Neuron (in vitro differentiated cells): ENCODE measurements around the gene PHLDB2.
A peak's percentile ranks its signal among the peaks of the same experiment; 100 is the strongest.
"Not testable (repeated sequence)": the region's sequence is repeated elsewhere in the genome, so short reads cannot be mapped to it uniquely, and the experiment has no call there.

Experiments
- H2AFZ ChIP-seq: one replicate; pipeline ENCODE4 v1.6.1; 2013; ENCODE audit warnings: low read depth, mild to moderate bottlenecking, inconsistent platforms, low read length, moderate library complexity
- H3K27me3 ChIP-seq: one replicate; pipeline ENCODE4 v1.6.1; 2013; ENCODE audit warnings: low read length; ENCODE audit not compliant: insufficient read depth
- H3K36me3 ChIP-seq: one replicate; pipeline ENCODE4 v1.6.1; 2013; ENCODE audit warnings: low read length; ENCODE audit not compliant: insufficient read depth
- H3K4me1 ChIP-seq: one replicate; pipeline ENCODE4 v1.6.1; 2013; ENCODE audit warnings: low read length; ENCODE audit not compliant: insufficient read depth
- H3K4me3 ChIP-seq: 2 replicates; pipeline ENCODE4 v1.5.1; 2013; ENCODE audit warnings: mild to moderate bottlenecking, low read length, moderate library complexity
- H3K9me3 ChIP-seq: one replicate; pipeline ENCODE4 v1.6.1; 2013; ENCODE audit warnings: low read length

The PHLDB2 gene

GRCh38 chr3:111859061-111859973 lies at the start of gene PHLDB2:
PHLDB2 (plus strand) TSS chr3:111859265; CDS start chr3:111884078, 24,813 bp downstream.
- Histone ChIP-seq H3K4me3 (peak within 1 kb of the TSS; percentile 61), H2AFZ (peak within 1 kb of the TSS; percentile 68), H3K4me1 (peaks cover 6% of the 10 kb centered on the region), H3K27me3 (no peaks in the 10 kb centered on the region), H3K36me3 (no peaks in the 10 kb centered on the region), H3K9me3 (no peaks in the 10 kb centered on the region)

- H3K4me1 ChIP-seq: no peaks in the 10 kb centered on the region
- H3K27me3 ChIP-seq: no peaks in the 10 kb centered on the region
- no peak overlapping the region for H3K4me3 ChIP-seq
- no peaks in the 10 kb centered on the region for H3K36me3 ChIP-seq
- no peak overlapping the region for H2AFZ ChIP-seq
- no peaks in the 10 kb centered on the region for H3K9me3 ChIP-seq
Observed at GRCh38 chr3:111810909-111811308, 48.2 kb upstream of the PHLDB2 start.

- H3K9me3 ChIP-seq: no peaks in the 10 kb centered on the region
- no peaks in the 10 kb centered on the region for H3K27me3 ChIP-seq
- H3K4me1 ChIP-seq: no peaks in the 10 kb centered on the region
Observed at GRCh38 chr3:111811811-111812210, 47.3 kb upstream of the PHLDB2 start.

GRCh38 chr3:111812701-111813100 lies 46.4 kb upstream of the PHLDB2 start:
- Histone ChIP-seq H3K36me3 (no peaks in the 10 kb centered on the region), H3K9me3 (no peaks in the 10 kb centered on the region), H2AFZ (no peak overlapping the region), H3K4me3 (no peak overlapping the region), H3K4me1 (no peaks in the 10 kb centered on the region), H3K27me3 (no peaks in the 10 kb centered on the region)

More at GRCh38 chr3:111811811-111812210, 47.3 kb upstream of the PHLDB2 start:
- Histone ChIP-seq H2AFZ (no peak overlapping the region), H3K36me3 (no peaks in the 10 kb centered on the region), H3K4me3 (no peak overlapping the region)

GRCh38 chr3:111813441-111813840 lies 45.6 kb upstream of the PHLDB2 start:
- Histone ChIP-seq H3K9me3 (no peaks in the 10 kb centered on the region), H3K4me3 (no peak overlapping the region), H3K36me3 (no peaks in the 10 kb centered on the region), H3K4me1 (no peaks in the 10 kb centered on the region), H2AFZ (no peak overlapping the region), H3K27me3 (no peaks in the 10 kb centered on the region)

- Histone ChIP-seq H2AFZ (no peak overlapping the region), H3K9me3 (no peaks in the 10 kb centered on the region), H3K4me1 (no peaks in the 10 kb centered on the region), H3K27me3 (no peaks in the 10 kb centered on the region), H3K36me3 (no peaks in the 10 kb centered on the region), H3K4me3 (no peak overlapping the region)
Observed at GRCh38 chr3:111813979-111814378, 45.1 kb upstream of the PHLDB2 start.

GRCh38 chr3:111816771-111817170 lies 42.3 kb upstream of the PHLDB2 start:
- not testable (repeated sequence) for H3K9me3 ChIP-seq

GRCh38 chr3:111819927-111820326 lies 39.1 kb upstream of the PHLDB2 start:
- H3K27me3 ChIP-seq: no peaks in the 10 kb centered on the region
- no peak overlapping the region for H2AFZ ChIP-seq
- no peak overlapping the region for H3K4me3 ChIP-seq
- no peaks in the 10 kb centered on the region for H3K4me1 ChIP-seq
- no peaks in the 10 kb centered on the region for H3K9me3 ChIP-seq
- no peaks in the 10 kb centered on the region for H3K36me3 ChIP-seq

More at GRCh38 chr3:111816771-111817170, 42.3 kb upstream of the PHLDB2 start:
- not testable (repeated sequence) for H2AFZ ChIP-seq, H3K4me3 ChIP-seq, H3K27me3 ChIP-seq, H3K4me1 ChIP-seq, H3K36me3 ChIP-seq

- Histone ChIP-seq H3K36me3 (no peaks in the 10 kb centered on the region), H3K4me3 (no peak overlapping the region), H3K9me3 (no peaks in the 10 kb centered on the region), H3K4me1 (no peaks in the 10 kb centered on the region), H3K27me3 (no peaks in the 10 kb centered on the region), H2AFZ (no peak overlapping the region)
Observed at GRCh38 chr3:111820651-111821050, 38.4 kb upstream of the PHLDB2 start.

- no peak overlapping the region for H3K4me3 ChIP-seq
- H3K27me3 ChIP-seq: no peaks in the 10 kb centered on the region
- no peaks in the 10 kb centered on the region for H3K4me1 ChIP-seq
- H3K36me3 ChIP-seq: no peaks in the 10 kb centered on the region
- H3K9me3 ChIP-seq: no peaks in the 10 kb centered on the region
- H2AFZ ChIP-seq: no peak overlapping the region
Observed at GRCh38 chr3:111821891-111822290, 37.2 kb upstream of the PHLDB2 start.

- Histone ChIP-seq H3K4me1 (no peaks in the 10 kb centered on the region), H3K36me3 (no peaks in the 10 kb centered on the region), H3K27me3 (no peaks in the 10 kb centered on the region), H3K9me3 (no peaks in the 10 kb centered on the region), H3K4me3 (no peak overlapping the region), H2AFZ (no peak overlapping the region)
Observed at GRCh38 chr3:111822804-111823203, 36.3 kb upstream of the PHLDB2 start.

GRCh38 chr3:111823341-111823855 lies 35.7 kb upstream of the PHLDB2 start:
- Histone ChIP-seq H3K4me3 (no peak overlapping the region), H3K27me3 (no peaks in the 10 kb centered on the region), H3K36me3 (no peaks in the 10 kb centered on the region), H3K9me3 (no peaks in the 10 kb centered on the region), H3K4me1 (no peaks in the 10 kb centered on the region), H2AFZ (no peak overlapping the region)

GRCh38 chr3:111824351-111824750 lies 34.7 kb upstream of the PHLDB2 start:
- Histone ChIP-seq H3K9me3 (no peaks in the 10 kb centered on the region), H2AFZ (no peak overlapping the region), H3K4me1 (no peaks in the 10 kb centered on the region), H3K27me3 (no peaks in the 10 kb centered on the region), H3K36me3 (no peaks in the 10 kb centered on the region), H3K4me3 (no peak overlapping the region)
